Astrocyte (in vitro differentiated cells and primary cell): ENCODE measurements around the gene LDHD.

ENCODE experiments used
- EZH2 ChIP-seq: IDR thresholded peaks from 2 replicates; pipeline ENCODE4 v1.6.1; 2012; ENCODE audit warnings: mild to moderate bottlenecking, low read length, inconsistent platforms; ENCODE audit not compliant: insufficient read depth
- TF ChIP-seq, protein P1 (sequence below): IDR thresholded peaks from 2 replicates; pipeline ENCODE4 v1.5.1; 2011; ENCODE audit warnings: low read depth, mild to moderate bottlenecking, inconsistent platforms, low read length, moderate library complexity; ENCODE audit not compliant: insufficient read depth

DNA sequence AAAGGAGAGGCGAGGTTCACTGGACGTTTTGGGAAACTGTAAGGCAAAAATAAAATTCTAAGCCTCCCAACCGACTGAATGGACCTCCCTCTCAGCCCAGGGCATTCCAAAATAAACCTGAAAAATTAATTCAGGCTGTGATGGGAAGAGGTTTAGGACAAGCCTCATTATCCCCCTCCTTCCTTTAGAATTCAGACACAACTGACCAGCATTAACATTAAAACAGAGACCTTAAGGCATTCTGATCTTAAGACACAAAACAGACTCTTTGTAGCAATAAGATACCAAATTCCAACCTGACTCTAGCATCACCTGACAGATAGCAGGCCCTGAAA lies 298 bp upstream of the LDHD start:
- TF ChIP-seq, protein P1, sequence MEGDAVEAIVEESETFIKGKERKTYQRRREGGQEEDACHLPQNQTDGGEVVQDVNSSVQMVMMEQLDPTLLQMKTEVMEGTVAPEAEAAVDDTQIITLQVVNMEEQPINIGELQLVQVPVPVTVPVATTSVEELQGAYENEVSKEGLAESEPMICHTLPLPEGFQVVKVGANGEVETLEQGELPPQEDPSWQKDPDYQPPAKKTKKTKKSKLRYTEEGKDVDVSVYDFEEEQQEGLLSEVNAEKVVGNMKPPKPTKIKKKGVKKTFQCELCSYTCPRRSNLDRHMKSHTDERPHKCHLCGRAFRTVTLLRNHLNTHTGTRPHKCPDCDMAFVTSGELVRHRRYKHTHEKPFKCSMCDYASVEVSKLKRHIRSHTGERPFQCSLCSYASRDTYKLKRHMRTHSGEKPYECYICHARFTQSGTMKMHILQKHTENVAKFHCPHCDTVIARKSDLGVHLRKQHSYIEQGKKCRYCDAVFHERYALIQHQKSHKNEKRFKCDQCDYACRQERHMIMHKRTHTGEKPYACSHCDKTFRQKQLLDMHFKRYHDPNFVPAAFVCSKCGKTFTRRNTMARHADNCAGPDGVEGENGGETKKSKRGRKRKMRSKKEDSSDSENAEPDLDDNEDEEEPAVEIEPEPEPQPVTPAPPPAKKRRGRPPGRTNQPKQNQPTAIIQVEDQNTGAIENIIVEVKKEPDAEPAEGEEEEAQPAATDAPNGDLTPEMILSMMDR: no peak
- no peak for TF ChIP-seq EZH2
